HL-60/S4 treated with retinoic acid at 250 ng/mL for 4 days and 3 days (cell line): ENCODE measurements around the gene EPHB2.

Source experiments
- in situ Hi-C: fragments of 300-500 bp; cut with MboI; formaldehyde crosslinking; loops from 2 replicates; pipeline ENCODE4 v1.7.0; 2022; ENCODE audit warnings: low sequenced_read_pairs

Gene EPHB2

GRCh38 chr1:22970096-22970495 lies 259.5 kb downstream of the EPHB2 start:
- in situ Hi-C loops = loop anchor here (10.0 kb wide), 1 partner anchor 305 kb away; no protein-coding TSS in a partner anchor
